ENCODE measurements around the gene RRP7A.
"Not testable (repeated sequence)": the region's sequence is repeated elsewhere in the genome, so short reads cannot be mapped to it uniquely, and the experiment has no call there.

RRP7A gene

GRCh38 chr22:42519525-42520401 is at the start of gene RRP7A:
Gene RRP7A, minus strand, starts transcription at chr22:42519796. Its CDS starts 10 bp downstream, at chr22:42519786.
- Histone ChIP-seq H3K27me3 (ENCODE audit: control insufficient read depth, insufficient read depth, low read length) (no peaks in the 10 kb centered on the region), H3K9me3 (ENCODE audit: control insufficient read depth, insufficient read depth, low read depth, low read length) (peaks cover 3% of the 10 kb centered on the region; the same call in 1 of the 2 replicates), H3K9ac (ENCODE audit: low read length) (peak within 1 kb of the TSS; percentile 92), H3K4me3 (ENCODE audit: low read depth, low read length) (peak within 1 kb of the TSS; percentile 95), H3K27ac (ENCODE audit: low read depth, low read length) (peak within 1 kb of the TSS; percentile 84), H3K4me1 (ENCODE audit: control insufficient read depth, insufficient read depth, low read length) (peaks cover 5% of the 10 kb centered on the region; the same call in 1 of the 2 replicates), H3K36me3 (ENCODE audit: control insufficient read depth, insufficient read depth, low read length) (peaks cover 23% of the 10 kb centered on the region)

- H3K27ac ChIP-seq (ENCODE audit: low read depth, low read length); H3K27me3 ChIP-seq (ENCODE audit: control insufficient read depth, insufficient read depth, low read length); H3K4me3 ChIP-seq (ENCODE audit: low read depth, low read length); H3K4me1 ChIP-seq (ENCODE audit: control insufficient read depth, insufficient read depth, low read length); H3K9me3 ChIP-seq (ENCODE audit: control insufficient read depth, insufficient read depth, low read depth, low read length); H3K9ac ChIP-seq (ENCODE audit: low read length): not testable (repeated sequence)
- H3K36me3 ChIP-seq (ENCODE audit: control insufficient read depth, insufficient read depth, low read length), result peaks cover 28% of the 10 kb centered on the region
Observed at GRCh38 chr22:42567950-42568349, 48.4 kb upstream of the RRP7A start.

GRCh38 chr22:42565956-42566355 is 46.4 kb upstream of the RRP7A start:
- Histone ChIP-seq H3K27ac (ENCODE audit: low read depth, low read length) (no peak overlapping the region), H3K4me1 (ENCODE audit: control insufficient read depth, insufficient read depth, low read length) (peaks cover 8% of the 10 kb centered on the region; the same call in 1 of the 2 replicates), H3K27me3 (ENCODE audit: control insufficient read depth, insufficient read depth, low read length) (no peaks in the 10 kb centered on the region), H3K4me3 (ENCODE audit: low read depth, low read length) (no peak overlapping the region), H3K9me3 (ENCODE audit: control insufficient read depth, insufficient read depth, low read depth, low read length) (no peaks in the 10 kb centered on the region), H3K36me3 (ENCODE audit: control insufficient read depth, insufficient read depth, low read length) (peaks cover 17% of the 10 kb centered on the region), H3K9ac (ENCODE audit: low read length) (no peak overlapping the region)

GRCh38 chr22:42564699-42565098 is 45.1 kb upstream of the RRP7A start:
- Histone ChIP-seq H3K4me1 (ENCODE audit: control insufficient read depth, insufficient read depth, low read length) (peaks cover 8% of the 10 kb centered on the region; the same call in 1 of the 2 replicates), H3K36me3 (ENCODE audit: control insufficient read depth, insufficient read depth, low read length) (peaks cover 7% of the 10 kb centered on the region), H3K9ac (ENCODE audit: low read length) (no peak overlapping the region), H3K27ac (ENCODE audit: low read depth, low read length) (no peak overlapping the region), H3K27me3 (ENCODE audit: control insufficient read depth, insufficient read depth, low read length) (no peaks in the 10 kb centered on the region), H3K4me3 (ENCODE audit: low read depth, low read length) (no peak overlapping the region), H3K9me3 (ENCODE audit: control insufficient read depth, insufficient read depth, low read depth, low read length) (no peaks in the 10 kb centered on the region)

- not testable (repeated sequence) for H3K9me3 ChIP-seq (ENCODE audit: control insufficient read depth, insufficient read depth, low read depth, low read length); H3K4me3 ChIP-seq (ENCODE audit: low read depth, low read length); H3K27ac ChIP-seq (ENCODE audit: low read depth, low read length); H3K27me3 ChIP-seq (ENCODE audit: control insufficient read depth, insufficient read depth, low read length); H3K36me3 ChIP-seq (ENCODE audit: control insufficient read depth, insufficient read depth, low read length); H3K9ac ChIP-seq (ENCODE audit: low read length); H3K4me1 ChIP-seq (ENCODE audit: control insufficient read depth, insufficient read depth, low read length)
Observed at GRCh38 chr22:42563943-42564342, 44.3 kb upstream of the RRP7A start.

- Histone ChIP-seq H3K4me3 (ENCODE audit: low read depth, low read length) (no peak overlapping the region), H3K27me3 (ENCODE audit: control insufficient read depth, insufficient read depth, low read length) (no peaks in the 10 kb centered on the region), H3K36me3 (ENCODE audit: control insufficient read depth, insufficient read depth, low read length) (peaks cover 3% of the 10 kb centered on the region; the same call in 1 of the 2 replicates), H3K9me3 (ENCODE audit: control insufficient read depth, insufficient read depth, low read depth, low read length) (no peaks in the 10 kb centered on the region), H3K27ac (ENCODE audit: low read depth, low read length) (no peak overlapping the region), H3K4me1 (ENCODE audit: control insufficient read depth, insufficient read depth, low read length) (peaks cover 8% of the 10 kb centered on the region; the same call in 1 of the 2 replicates), H3K9ac (ENCODE audit: low read length) (no peak overlapping the region)
Observed at GRCh38 chr22:42562684-42563083, 43.1 kb upstream of the RRP7A start.

GRCh38 chr22:42562279-42562678 is 42.7 kb upstream of the RRP7A start:
- H3K9me3 ChIP-seq (ENCODE audit: control insufficient read depth, insufficient read depth, low read depth, low read length), result no peaks in the 10 kb centered on the region
- no peak overlapping the region for H3K4me3 ChIP-seq (ENCODE audit: low read depth, low read length)
- H3K27me3 ChIP-seq (ENCODE audit: control insufficient read depth, insufficient read depth, low read length), result no peaks in the 10 kb centered on the region
- H3K4me1 ChIP-seq (ENCODE audit: control insufficient read depth, insufficient read depth, low read length), result peaks cover 8% of the 10 kb centered on the region; the same call in 1 of the 2 replicates
- no peak overlapping the region for H3K27ac ChIP-seq (ENCODE audit: low read depth, low read length)
- H3K36me3 ChIP-seq (ENCODE audit: control insufficient read depth, insufficient read depth, low read length), result peaks cover 3% of the 10 kb centered on the region; the same call in 1 of the 2 replicates
- no peak overlapping the region for H3K9ac ChIP-seq (ENCODE audit: low read length)

- no peaks in the 10 kb centered on the region for H3K9me3 ChIP-seq (ENCODE audit: control insufficient read depth, insufficient read depth, low read depth, low read length)
- no peak overlapping the region for H3K9ac ChIP-seq (ENCODE audit: low read length)
- peaks cover 3% of the 10 kb centered on the region; the same call in 1 of the 2 replicates for H3K36me3 ChIP-seq (ENCODE audit: control insufficient read depth, insufficient read depth, low read length)
- H3K4me1 ChIP-seq (ENCODE audit: control insufficient read depth, insufficient read depth, low read length), result peaks cover 8% of the 10 kb centered on the region; the same call in 1 of the 2 replicates
- H3K4me3 ChIP-seq (ENCODE audit: low read depth, low read length), result no peak overlapping the region
- H3K27me3 ChIP-seq (ENCODE audit: control insufficient read depth, insufficient read depth, low read length), result no peaks in the 10 kb centered on the region
- no peak overlapping the region for H3K27ac ChIP-seq (ENCODE audit: low read depth, low read length)
Observed at GRCh38 chr22:42561856-42562255, 42.3 kb upstream of the RRP7A start.

GRCh38 chr22:42560781-42561180 is 41.2 kb upstream of the RRP7A start:
- Histone ChIP-seq H3K4me1 (ENCODE audit: control insufficient read depth, insufficient read depth, low read length) (peaks cover 8% of the 10 kb centered on the region; the same call in 1 of the 2 replicates), H3K36me3 (ENCODE audit: control insufficient read depth, insufficient read depth, low read length) (no peaks in the 10 kb centered on the region), H3K27ac (ENCODE audit: low read depth, low read length) (no peak overlapping the region), H3K9ac (ENCODE audit: low read length) (no peak overlapping the region), H3K27me3 (ENCODE audit: control insufficient read depth, insufficient read depth, low read length) (no peaks in the 10 kb centered on the region), H3K9me3 (ENCODE audit: control insufficient read depth, insufficient read depth, low read depth, low read length) (no peaks in the 10 kb centered on the region), H3K4me3 (ENCODE audit: low read depth, low read length) (no peak overlapping the region)

GRCh38 chr22:42560381-42560780 is 40.8 kb upstream of the RRP7A start:
- Histone ChIP-seq H3K4me3 (ENCODE audit: low read depth, low read length) (no peak overlapping the region), H3K4me1 (ENCODE audit: control insufficient read depth, insufficient read depth, low read length) (peaks cover 8% of the 10 kb centered on the region; the same call in 1 of the 2 replicates), H3K27me3 (ENCODE audit: control insufficient read depth, insufficient read depth, low read length) (no peaks in the 10 kb centered on the region), H3K36me3 (ENCODE audit: control insufficient read depth, insufficient read depth, low read length) (no peaks in the 10 kb centered on the region), H3K9ac (ENCODE audit: low read length) (no peak overlapping the region), H3K27ac (ENCODE audit: low read depth, low read length) (no peak overlapping the region), H3K9me3 (ENCODE audit: control insufficient read depth, insufficient read depth, low read depth, low read length) (no peaks in the 10 kb centered on the region)
